Fibroblast of villous mesenchyme (primary cell): ENCODE measurements around the gene GDAP2. TPM values are rescaled to one million over a fixed set of nuclear protein-coding genes. Genes with fewer than 3 reads are reported as not detected.
"Not testable (repeated sequence)": the region's sequence is repeated elsewhere in the genome, so short reads cannot be mapped to it uniquely, and the experiment has no call there.

ENCODE experiments used
- DNase-seq: peaks from one replicate; pipeline ENCODE4 v3.0.0-alpha.2; 2010; ENCODE audit warnings: low read depth
- H3K4me3 ChIP-seq: 2 replicates; pipeline ENCODE4 v1.5.1; 2011; ENCODE audit warnings: low read depth, mild to moderate bottlenecking, low read length
- CTCF ChIP-seq: IDR thresholded peaks from 2 replicates; pipeline ENCODE4 v1.5.1; 2012; ENCODE audit warnings: low read depth, mild to moderate bottlenecking, low read length; ENCODE audit not compliant: insufficient read depth
- total RNA-seq: library from RNA; depleted of rRNA; stranded (reverse); fragments of >200 nt; gene quantifications from 2 replicates; pipeline ENCODE4 v1.2.3, GENCODE V29; 2012

The GDAP2 gene
- total RNA-seq, 1 donor: 34.5 TPM

- no peak for TF ChIP-seq CTCF
- peak; percentile 82 for DNase-seq
- no peak overlapping the region for H3K4me3 ChIP-seq
These were observed 68.4 kb downstream of the GDAP2 start for GRCh38 chr1:117860896-117861610.

DNA sequence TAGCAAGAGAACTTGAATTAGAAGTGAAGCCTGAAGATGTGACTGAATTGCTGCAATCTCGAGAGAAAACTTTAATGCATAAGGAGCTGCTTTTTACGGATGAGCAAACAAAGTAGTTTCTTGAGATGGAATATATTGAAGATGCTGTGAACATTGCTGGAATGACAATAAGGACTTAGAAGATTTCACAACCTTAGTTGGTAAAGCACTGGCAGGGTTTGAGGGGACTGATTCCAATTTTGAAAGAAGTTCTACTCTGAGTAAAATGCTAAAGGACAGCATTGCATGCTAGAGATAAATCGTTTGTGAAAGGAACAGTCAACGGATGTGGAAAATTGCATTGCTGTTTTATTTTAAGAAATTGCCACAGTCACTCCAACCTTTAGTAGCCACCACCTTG lies 69.5 kb downstream of the GDAP2 start:
- no peak for DNase-seq
- H3K4me3 ChIP-seq: no peak overlapping the region
- TF ChIP-seq CTCF: no peak

DNA sequence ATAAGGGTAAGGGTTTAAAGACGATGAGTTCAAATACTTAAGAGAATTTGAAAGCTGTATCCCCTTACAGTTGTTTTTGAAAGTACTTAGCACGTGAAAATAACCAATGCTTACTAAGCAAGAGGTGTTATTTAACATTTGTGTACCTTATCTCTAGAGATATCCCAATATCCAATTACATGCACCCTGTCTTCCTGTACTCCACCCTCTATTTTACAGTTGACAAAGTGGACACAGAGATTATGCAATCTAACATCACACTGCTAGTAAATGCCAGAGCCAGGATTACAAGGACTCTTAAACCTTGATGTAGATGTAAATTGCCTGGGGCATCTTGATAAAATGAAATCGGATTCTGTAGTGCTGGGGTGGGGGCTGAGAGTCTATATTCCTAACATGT lies 72.0 kb downstream of the GDAP2 start:
- no peak for TF ChIP-seq CTCF
- peak; percentile 75 for DNase-seq
- no peak overlapping the region for H3K4me3 ChIP-seq

DNA sequence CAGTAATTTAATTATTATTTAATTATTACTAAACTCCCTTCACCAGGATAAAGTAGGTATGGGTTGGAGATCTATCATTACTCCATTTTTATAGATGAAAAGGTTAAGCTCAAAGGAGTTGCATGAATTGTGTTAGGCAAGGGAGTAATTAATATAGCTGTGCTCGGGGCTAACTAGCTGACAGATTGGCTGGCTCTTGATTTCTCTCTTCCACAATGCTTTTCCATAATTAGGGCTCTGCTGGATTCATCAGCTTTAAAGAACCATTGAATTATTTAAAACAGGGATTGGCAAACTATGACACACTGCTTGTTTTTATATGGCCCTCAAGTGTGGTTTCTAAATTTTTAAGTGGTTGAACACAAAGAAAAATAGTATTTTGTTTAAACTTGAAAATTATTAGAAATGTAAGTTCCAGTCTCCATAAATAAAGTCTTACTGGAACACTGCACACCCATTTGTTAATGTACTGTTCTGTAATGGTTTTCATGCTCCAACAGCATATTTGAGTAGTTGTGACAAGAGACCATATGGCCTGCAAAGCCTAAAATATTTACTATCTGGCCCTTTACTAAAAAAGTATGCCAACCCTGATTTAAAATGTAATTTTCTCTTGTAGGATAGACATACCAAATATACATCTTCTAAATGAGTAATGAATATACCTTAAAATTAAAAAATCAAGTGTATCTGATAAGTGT lies 76.4 kb downstream of the GDAP2 start:
- no peak overlapping the region for H3K4me3 ChIP-seq
- TF ChIP-seq CTCF: no peak
- DNase-seq: no peak

GRCh38 chr1:117851687-117852086 lies 77.7 kb downstream of the GDAP2 start:
- no peak for TF ChIP-seq CTCF
- no peak for DNase-seq
- no peak overlapping the region for H3K4me3 ChIP-seq

- DNase-seq: no peak
- no peak overlapping the region for H3K4me3 ChIP-seq
- TF ChIP-seq CTCF: no peak
These were observed 82.6 kb downstream of the GDAP2 start for GRCh38 chr1:117846674-117847425.

DNA sequence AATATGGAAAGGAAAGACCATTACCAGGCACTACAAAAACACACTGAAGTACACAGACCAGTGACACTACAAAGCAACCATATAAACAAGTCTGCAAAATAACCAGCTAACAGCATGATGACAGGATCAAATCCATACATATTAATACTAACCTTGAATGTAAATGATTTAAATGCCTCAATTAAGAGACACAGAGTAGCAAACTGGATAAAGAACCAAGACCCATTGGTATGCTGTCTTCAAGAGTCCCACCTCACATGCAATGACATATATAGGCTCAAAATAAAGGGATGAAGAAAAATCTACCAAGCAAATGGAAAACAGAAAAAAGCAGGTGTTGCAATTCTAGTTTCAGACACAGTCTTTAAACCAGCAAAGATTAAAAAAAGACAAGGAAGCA lies 84.9 kb downstream of the GDAP2 start:
- DNase-seq, H3K4me3 ChIP-seq: not testable (repeated sequence)
